ENCODE data around the gene SIT1. TPM values are rescaled to one million over a fixed set of nuclear protein-coding genes. Genes with fewer than 3 reads are reported as not detected.

SIT1 gene
- total RNA-seq, 4 donors from 2014 or later: 0.42 to 4.2 (median 1.5) TPM

DNA sequence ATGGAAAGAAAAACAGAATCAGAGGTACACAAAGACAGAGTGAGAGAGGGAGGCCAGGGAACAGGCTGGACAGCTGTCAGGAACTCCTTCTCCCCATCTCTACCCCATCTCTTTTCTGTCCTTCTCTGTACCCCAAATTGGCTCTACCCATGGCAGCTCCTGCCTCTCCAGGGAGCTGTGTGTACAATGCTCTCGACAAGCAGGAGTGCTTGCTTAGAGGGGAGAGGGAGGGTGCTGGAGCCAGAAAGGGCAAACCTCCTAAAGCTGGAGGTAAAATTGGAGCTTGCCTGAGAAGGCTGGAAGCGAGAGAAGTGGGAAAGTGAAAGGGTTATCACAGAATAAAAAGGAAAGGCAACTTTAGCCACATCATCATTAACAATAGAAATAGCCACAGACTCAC lies 32.6 kb upstream of the SIT1 start:
- no peak for DNase-seq
- no peaks in the 10 kb centered on the region for H3K9me3 ChIP-seq
- H3K27me3 ChIP-seq: no peaks in the 10 kb centered on the region
- TF ChIP-seq, protein P1, sequence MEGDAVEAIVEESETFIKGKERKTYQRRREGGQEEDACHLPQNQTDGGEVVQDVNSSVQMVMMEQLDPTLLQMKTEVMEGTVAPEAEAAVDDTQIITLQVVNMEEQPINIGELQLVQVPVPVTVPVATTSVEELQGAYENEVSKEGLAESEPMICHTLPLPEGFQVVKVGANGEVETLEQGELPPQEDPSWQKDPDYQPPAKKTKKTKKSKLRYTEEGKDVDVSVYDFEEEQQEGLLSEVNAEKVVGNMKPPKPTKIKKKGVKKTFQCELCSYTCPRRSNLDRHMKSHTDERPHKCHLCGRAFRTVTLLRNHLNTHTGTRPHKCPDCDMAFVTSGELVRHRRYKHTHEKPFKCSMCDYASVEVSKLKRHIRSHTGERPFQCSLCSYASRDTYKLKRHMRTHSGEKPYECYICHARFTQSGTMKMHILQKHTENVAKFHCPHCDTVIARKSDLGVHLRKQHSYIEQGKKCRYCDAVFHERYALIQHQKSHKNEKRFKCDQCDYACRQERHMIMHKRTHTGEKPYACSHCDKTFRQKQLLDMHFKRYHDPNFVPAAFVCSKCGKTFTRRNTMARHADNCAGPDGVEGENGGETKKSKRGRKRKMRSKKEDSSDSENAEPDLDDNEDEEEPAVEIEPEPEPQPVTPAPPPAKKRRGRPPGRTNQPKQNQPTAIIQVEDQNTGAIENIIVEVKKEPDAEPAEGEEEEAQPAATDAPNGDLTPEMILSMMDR (IDR thresholded peaks at IDR 0.05): no peak
- no peak for TF ChIP-seq POLR2A (IDR thresholded peaks at IDR 0.05)
- peaks cover 0 to 28% (median 0%) of the 10 kb centered on the region in 3 donors for H3K4me1 ChIP-seq
- H3K36me3 ChIP-seq: peaks cover 0 to 34% (median 0%) of the 10 kb centered on the region in 3 donors
- intact Hi-C loops (cut with DNase I): loop anchor here (10.0 kb wide), 1 partner anchor 79 kb away; the partner anchor contains the start of gene TESK1
- peak overlapping the region in 2 of 4 donors; percentile 71 to 76 for H3K4me3 ChIP-seq
- H3K27ac ChIP-seq: peak overlapping the region in 3 of 4 donors; percentile 72 to 90 (median 87)
- 52 to 78% methylated on average over 2 of the region's 2 CpGs for WGBS, 2 donors

DNA sequence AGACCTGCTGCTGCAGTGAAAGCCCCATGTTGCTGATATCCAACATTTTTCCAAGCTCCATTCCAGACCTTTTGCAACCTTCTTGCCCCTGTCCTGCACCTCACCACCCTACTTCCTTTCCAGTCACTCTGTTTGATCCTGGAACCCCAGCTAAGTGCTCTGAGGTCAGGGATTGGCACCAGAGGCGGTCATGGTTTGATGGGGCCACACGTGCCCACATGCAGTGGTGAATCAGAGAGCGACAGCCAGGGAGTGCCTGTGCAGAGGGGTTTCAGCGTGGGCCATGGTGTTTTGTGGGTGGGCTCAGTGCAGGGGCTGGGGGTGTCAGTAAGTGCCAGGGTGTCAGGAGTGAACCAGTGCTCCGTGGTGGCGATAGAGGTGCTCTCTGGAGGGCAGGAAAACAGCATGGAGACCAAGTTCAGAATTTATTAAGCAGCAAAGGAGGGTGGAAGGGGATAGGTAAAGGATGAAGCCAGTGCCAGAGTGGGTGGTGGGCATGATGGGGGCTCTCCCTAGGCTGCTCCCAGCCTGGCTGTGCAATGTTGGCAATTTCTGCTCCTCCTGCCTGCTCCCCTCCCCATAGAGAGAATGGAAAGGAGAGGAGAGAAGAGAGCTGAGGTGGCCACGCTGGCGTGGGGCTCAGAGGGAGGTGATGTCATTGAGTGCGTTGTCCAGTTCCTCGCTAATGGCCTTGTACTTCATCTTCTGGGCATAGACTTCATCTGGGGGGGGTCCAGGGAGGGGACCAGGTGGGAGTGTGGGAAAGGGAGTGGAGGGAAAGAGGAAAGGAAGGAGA lies 32.0 kb upstream of the SIT1 start:
- intact Hi-C loops (cut with DNase I): loop anchor here (10.0 kb wide), 1 partner anchor 78 kb away; the partner anchor contains the start of gene TESK1
- peak overlapping the region in 3 of 4 donors; percentile 72 to 90 (median 87) for H3K27ac ChIP-seq
- H3K9me3 ChIP-seq: no peaks in the 10 kb centered on the region
- H3K36me3 ChIP-seq: peaks cover 0 to 34% (median 0%) of the 10 kb centered on the region in 3 donors
- WGBS, 2 donors: 76 to 86% methylated on average over 7 to 10 of the region's 10 CpGs
- H3K4me1 ChIP-seq: peaks cover 0 to 23% (median 0%) of the 10 kb centered on the region in 3 donors
- TF ChIP-seq POLR2A (IDR thresholded peaks at IDR 0.05): no peak
- TF ChIP-seq, protein P1 (IDR thresholded peaks at IDR 0.05): no peak
- no peaks in the 10 kb centered on the region for H3K27me3 ChIP-seq
- H3K4me3 ChIP-seq: no peak overlapping the region
- no peak for DNase-seq

DNA sequence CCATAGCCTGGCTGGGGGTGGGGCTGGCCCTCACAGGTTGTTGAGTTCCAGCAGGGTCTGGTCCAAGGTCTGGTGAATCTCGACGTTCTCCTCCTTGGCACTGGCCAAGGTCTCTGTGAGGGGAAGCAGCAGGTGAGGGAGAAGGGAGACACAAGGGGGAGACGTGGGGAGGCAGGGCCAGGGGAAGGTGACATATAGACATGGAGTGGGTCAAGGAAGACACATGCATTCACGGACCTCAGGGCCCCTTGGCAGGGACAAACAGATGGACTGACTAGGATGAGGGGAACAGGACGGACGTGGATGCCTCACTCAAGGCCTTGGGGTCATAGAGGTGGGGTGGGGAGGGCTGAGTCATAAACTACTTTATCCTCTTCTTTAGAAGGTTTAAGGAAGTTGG lies 31.3 kb upstream of the SIT1 start:
- peaks cover 0 to 18% (median 0%) of the 10 kb centered on the region in 3 donors for H3K4me1 ChIP-seq
- intact Hi-C loops (cut with DNase I): loop anchor here (10.0 kb wide), 1 partner anchor 77 kb away; the partner anchor contains the start of gene TESK1

DNA sequence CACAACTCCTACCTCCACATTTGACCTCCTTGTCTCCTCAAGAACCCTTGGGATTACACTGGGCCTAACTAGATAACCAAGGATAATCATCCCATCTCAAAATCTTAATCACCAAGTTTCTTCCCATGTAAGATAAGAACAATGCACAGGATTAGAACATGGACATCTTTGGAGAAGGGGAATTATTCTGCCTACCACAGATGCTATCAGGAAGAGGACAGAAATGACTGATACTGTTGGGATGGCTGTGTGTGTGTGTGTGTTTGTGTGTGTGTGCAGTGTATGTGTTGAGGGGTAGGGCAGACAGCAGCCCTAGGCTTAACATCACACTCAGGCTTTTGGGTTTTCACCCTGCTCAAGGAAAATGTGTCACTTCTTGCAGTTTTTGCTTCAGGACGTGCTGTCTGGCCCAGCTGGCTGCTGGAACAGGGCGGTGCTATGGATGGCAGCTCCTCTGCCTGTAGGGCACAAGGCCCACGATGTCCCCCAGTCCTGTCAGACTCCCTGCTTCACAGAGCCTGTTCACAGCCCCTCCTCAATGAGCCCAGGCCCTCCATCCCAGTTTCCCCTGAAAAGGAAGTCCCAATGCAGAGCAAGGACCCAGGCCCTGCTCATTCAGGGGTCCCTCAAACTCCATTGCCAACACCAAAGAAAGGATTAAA lies 30.7 kb upstream of the SIT1 start:
- Histone ChIP-seq H3K27ac (peak overlapping the region; percentile 14 to 90 (median 51)), H3K27me3 (peaks cover 0 to 4% (median 0%) of the 10 kb centered on the region in 4 donors), H3K4me1 (peaks cover 0 to 19% (median 0%) of the 10 kb centered on the region in 3 donors), H3K4me3 (no peak overlapping the region), H3K36me3 (peaks cover 0 to 34% (median 0%) of the 10 kb centered on the region in 3 donors), H3K9me3 (no peaks in the 10 kb centered on the region)
- TF ChIP-seq, protein P1 (IDR thresholded peaks at IDR 0.05): no peak
- TF ChIP-seq POLR2A (IDR thresholded peaks at IDR 0.05): no peak
- intact Hi-C loops (cut with DNase I): loop anchor here (10.0 kb wide), 1 partner anchor 77 kb away; the partner anchor contains the start of gene TESK1
- WGBS, 2 donors: 32 to 40% methylated on average over 2 to 3 of the region's 3 CpGs
- DNase-seq: no peak

More for the DNA sequence above, 31.3 kb upstream of the SIT1 start:
- Histone ChIP-seq H3K9me3 (no peaks in the 10 kb centered on the region), H3K27me3 (no peaks in the 10 kb centered on the region), H3K27ac (peak overlapping the region; percentile 14 to 90 (median 51)), H3K36me3 (peaks cover 0 to 34% (median 0%) of the 10 kb centered on the region in 3 donors), H3K4me3 (no peak overlapping the region)
- WGBS, 2 donors: 67 to 68% methylated on average over 5 to 6 of the region's 6 CpGs
- no peak for DNase-seq
- TF ChIP-seq POLR2A (IDR thresholded peaks at IDR 0.05): no peak
- TF ChIP-seq, protein P1 (IDR thresholded peaks at IDR 0.05): no peak

All from esophagus squamous epithelium (tissue), 5 donors.